Activated T-cell treated with anti-CD3 and anti-CD28 coated beads, Interleukin-2, amount 50 U/mL, for 4 hours (primary cell): ENCODE results near the gene EPC1. TPM values are rescaled to one million over a fixed set of nuclear protein-coding genes. Genes with fewer than 3 reads are reported as not detected.
A peak's percentile ranks its signal among the peaks of the same experiment; 100 is the strongest.
"Not testable (repeated sequence)": the region's sequence is repeated elsewhere in the genome, so short reads cannot be mapped to it uniquely, and the experiment has no call there.

Source experiments
- ATAC-seq, 2 donors: fragments of 200-7000 bp; cut with Tn5 transposase; one replicate each; pipeline ENCODE4 v1.10.0; 2021
- DNase-seq: peaks from one replicate; pipeline ENCODE4 v3.0.0-alpha.2; 2020
- H3K27me3 Mint-ChIP-seq: one replicate; pipeline ENCODE4 v1.8.0; 2021; ENCODE audit warnings: low read depth, mixed read lengths
- H3K36me3 Mint-ChIP-seq: one replicate; pipeline ENCODE4 v1.8.0; 2022; ENCODE audit warnings: mixed read lengths; ENCODE audit not compliant: insufficient read depth
- H3K4me1 Mint-ChIP-seq: one replicate; pipeline ENCODE4 v1.8.0; 2021; ENCODE audit warnings: low read depth, mixed read lengths
- H3K4me3 Mint-ChIP-seq: one replicate; pipeline ENCODE4 v1.8.0; 2021; ENCODE audit warnings: mild to moderate bottlenecking, moderate library complexity, mixed read lengths
- H3K9me3 Mint-ChIP-seq: one replicate; pipeline ENCODE4 v1.8.0; 2021; ENCODE audit warnings: mixed read lengths
- total RNA-seq, 3 donors: library from RNA; stranded (reverse); gene quantifications; one replicate each; pipeline ENCODE4 v1.2.1, GENCODE V29; 2021

EPC1 gene
- total RNA-seq, 3 donors from 2014 or later = 44.9 to 53.5 (median 46.0) TPM

DNA sequence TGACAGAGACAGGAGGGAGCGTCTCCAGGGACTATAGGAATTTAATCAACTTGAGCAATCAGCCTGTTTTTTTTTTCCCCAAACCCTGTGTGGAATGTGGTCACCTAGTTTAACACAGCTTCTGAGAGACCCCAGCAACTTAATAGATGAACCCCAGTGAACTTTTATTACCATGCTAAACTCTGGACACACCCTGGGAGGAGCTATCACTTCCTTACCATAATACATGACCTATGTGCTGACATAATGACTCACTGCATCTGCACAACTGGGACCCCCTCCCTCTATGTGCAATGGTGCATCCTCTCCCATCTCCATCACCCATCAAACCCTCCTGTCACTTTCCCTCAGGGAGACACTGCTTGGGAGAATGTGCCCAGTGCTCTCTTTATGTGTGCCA lies 83.7 kb downstream of the EPC1 start:
- Mint-ChIP-seq H3K36me3 (peaks cover 10% of the 10 kb centered on the region), H3K4me1 (peaks cover 2% of the 10 kb centered on the region), H3K27me3 (no peaks in the 10 kb centered on the region), H3K9me3 (no peaks in the 10 kb centered on the region), H3K4me3 (no peak overlapping the region)
- DNase-seq = no peak
- peak; percentile 18 to 46 for ATAC-seq

DNA sequence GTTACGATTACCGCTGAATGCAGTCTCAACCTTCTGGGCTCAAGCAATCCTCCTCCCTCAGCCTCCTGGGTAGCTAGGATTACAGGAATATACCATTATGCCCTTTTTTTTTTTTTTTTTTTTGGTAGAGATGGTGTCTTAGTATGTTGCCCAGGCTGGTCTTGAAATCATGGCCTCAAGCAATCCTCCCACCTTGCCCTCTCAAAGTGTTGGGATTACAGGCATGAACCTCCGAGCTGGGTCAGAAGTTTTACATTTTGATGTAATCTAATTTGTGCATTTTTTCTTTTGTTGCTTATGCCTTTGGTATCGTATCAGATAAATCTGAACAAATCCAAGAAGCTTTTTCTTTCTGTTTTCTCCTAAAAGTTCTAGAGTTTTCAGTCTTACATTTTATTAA lies 87.4 kb downstream of the EPC1 start:
- Mint-ChIP-seq H3K4me3 (no peak overlapping the region), H3K4me1 (peaks cover 2% of the 10 kb centered on the region), H3K27me3 (no peaks in the 10 kb centered on the region), H3K36me3 (no peaks in the 10 kb centered on the region), H3K9me3 (no peaks in the 10 kb centered on the region)
- DNase-seq = no peak
- no peak for ATAC-seq

DNA sequence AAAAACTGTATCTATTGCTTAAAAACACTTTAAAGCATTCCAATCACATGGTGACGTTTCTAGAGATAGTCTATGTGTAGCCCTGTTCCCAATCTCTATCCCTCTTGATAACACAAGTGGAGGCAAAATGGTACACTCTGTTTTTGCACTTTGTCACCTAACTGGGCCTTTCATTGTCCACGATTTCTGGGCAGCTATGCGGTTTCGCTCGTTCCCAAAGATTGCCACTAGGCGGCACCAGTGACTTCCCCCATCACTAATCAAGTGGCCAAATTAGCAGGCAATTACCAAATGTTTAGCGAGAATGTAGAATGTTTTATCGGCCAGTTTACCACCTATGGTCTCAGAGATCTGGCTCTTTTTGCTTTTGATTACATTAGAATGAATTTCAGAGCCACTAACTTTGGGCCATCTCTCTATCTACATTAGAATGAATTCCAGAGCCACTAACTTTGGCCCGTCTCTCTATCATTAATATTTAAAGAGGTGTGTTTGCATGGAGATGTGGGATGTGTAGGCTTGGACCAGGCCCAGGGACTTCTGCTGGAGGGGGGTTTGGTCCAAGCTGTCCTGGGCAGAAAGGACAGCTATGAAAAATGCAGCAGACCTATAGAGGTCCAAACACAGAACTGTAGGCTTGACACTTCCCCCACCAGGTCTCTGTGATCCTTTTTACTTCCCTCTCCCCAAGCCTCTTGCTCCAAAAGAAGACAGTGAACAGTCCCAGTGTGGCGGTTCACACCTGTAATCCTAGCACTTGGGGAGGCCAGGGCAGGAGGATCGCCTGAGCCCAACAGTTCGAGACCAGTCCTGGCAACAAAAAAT lies 90.1 kb downstream of the EPC1 start:
- no peak overlapping the region for H3K4me3 Mint-ChIP-seq
- no peaks in the 10 kb centered on the region for H3K27me3 Mint-ChIP-seq

DNA sequence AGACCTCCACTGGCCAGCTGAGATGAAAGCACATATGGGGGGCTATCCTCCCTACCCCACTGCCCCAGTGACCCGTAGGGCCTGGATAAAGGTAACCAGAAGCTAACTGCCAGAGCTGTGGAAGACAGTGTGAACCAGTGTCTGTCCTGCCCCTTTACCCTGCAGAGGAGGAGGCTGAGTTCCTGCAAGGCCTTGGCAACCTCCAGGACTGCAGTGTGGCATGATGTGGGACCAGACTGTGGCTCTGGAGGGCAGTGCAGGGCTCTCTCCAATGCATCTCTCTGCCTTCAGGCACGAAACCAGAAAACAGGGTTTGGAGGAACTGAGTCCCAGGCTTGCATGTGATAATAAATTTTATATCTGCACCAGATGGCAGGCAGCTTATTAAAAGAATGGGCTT lies 93.1 kb downstream of the EPC1 start:
- no peaks in the 10 kb centered on the region for H3K9me3 Mint-ChIP-seq
- peaks cover 25% of the 10 kb centered on the region for H3K4me1 Mint-ChIP-seq
- DNase-seq (no peak), ATAC-seq (no peak)
- no peaks in the 10 kb centered on the region for H3K36me3 Mint-ChIP-seq
- no peak overlapping the region for H3K4me3 Mint-ChIP-seq
- H3K27me3 Mint-ChIP-seq = no peaks in the 10 kb centered on the region

More for the DNA sequence above, 90.1 kb downstream of the EPC1 start:
- DNase-seq (peak; percentile 67), ATAC-seq (peak; percentile 74 to 79)
- Mint-ChIP-seq H3K9me3 (no peaks in the 10 kb centered on the region), H3K36me3 (no peaks in the 10 kb centered on the region), H3K4me1 (peaks cover 8% of the 10 kb centered on the region)

DNA sequence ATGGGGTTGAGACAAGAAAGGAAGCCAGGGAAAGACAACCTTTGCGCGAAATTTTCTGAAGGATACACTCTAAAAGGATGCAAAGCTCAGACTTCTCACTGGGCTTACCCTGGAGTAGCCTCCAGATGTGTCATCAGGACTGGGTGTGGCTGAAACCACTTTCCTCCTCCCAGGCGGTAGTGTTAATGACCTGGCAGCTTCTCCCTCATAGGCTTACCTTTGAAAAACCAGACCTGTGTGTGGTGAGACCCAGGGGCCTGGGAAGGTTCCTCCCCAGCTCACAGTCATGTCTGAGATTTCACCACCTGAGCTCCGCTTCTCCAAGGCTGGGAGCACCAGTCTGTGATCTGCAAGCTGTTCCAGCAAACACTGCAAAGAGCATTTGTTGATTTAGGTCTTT lies 93.7 kb downstream of the EPC1 start:
- Mint-ChIP-seq H3K36me3 (no peaks in the 10 kb centered on the region), H3K4me3 (no peak overlapping the region), H3K9me3 (no peaks in the 10 kb centered on the region), H3K27me3 (no peaks in the 10 kb centered on the region), H3K4me1 (peaks cover 25% of the 10 kb centered on the region)
- ATAC-seq = no peak
- DNase-seq = no peak

DNA sequence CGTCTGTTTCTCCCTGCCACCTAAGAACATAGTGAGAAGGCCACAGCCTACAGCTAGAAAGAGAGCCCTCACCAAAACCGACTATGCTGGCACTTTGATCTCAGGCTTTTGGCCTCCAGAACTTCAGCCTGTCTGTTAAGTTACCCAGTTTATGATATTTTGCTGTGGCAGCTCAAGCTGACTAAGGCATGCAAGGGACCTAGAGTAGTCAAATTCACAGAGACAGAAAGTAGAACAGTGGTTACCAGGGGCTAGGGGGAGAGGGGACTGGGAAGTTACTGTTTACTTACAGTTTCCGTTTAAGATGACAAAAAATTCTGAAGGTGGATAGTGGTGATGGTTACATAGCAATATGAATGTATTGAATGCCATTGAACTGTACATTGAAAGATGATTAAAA lies 96.5 kb downstream of the EPC1 start:
- not testable (repeated sequence) for H3K4me3 Mint-ChIP-seq, H3K36me3 Mint-ChIP-seq, DNase-seq, H3K9me3 Mint-ChIP-seq, H3K27me3 Mint-ChIP-seq
- peaks cover 32% of the 10 kb centered on the region for H3K4me1 Mint-ChIP-seq
- peak; percentile 96 for ATAC-seq

DNA sequence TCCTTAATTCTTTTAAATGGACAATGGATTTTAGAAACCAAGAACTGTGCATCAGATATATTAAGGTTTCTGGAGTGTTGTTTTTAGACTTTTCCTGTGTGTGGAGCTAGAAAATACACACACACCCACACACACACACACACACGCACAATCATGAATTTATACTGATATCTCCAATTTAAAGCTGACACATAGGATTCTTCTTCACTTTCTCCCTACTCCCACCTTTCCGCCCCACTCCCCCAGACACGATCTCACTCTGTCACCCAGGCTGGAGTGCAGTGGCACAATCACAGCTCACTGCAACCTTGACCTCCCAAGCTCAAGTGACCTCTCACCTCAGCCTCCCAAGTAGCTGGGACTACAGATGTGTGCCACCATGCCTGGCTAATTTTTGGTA lies 100.3 kb downstream of the EPC1 start:
- Mint-ChIP-seq H3K27me3 (no peaks in the 10 kb centered on the region), H3K36me3 (no peaks in the 10 kb centered on the region), H3K9me3 (no peaks in the 10 kb centered on the region), H3K4me3 (no peak overlapping the region), H3K4me1 (peaks cover 43% of the 10 kb centered on the region)
- DNase-seq (no peak), ATAC-seq (no peak)

DNA sequence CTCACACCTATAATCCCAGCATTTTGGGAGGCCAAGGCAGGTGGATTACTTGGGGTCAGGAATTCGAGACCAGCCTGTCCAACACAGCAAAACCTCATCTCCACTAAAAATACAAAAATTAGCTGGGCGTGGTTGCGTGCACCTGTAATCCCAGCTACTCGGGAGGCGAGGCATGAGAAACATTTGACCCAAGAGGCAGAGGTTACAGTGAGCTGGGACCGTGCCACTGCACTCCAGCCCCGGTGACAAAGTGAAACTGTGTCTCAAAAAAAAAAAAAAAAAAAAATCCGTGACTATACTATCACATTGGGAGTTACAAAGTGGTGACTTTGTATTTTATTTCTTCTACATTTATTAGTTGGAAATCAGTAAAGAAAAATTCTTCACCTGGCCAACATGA lies 101.2 kb downstream of the EPC1 start:
- ATAC-seq = no peak

DNA sequence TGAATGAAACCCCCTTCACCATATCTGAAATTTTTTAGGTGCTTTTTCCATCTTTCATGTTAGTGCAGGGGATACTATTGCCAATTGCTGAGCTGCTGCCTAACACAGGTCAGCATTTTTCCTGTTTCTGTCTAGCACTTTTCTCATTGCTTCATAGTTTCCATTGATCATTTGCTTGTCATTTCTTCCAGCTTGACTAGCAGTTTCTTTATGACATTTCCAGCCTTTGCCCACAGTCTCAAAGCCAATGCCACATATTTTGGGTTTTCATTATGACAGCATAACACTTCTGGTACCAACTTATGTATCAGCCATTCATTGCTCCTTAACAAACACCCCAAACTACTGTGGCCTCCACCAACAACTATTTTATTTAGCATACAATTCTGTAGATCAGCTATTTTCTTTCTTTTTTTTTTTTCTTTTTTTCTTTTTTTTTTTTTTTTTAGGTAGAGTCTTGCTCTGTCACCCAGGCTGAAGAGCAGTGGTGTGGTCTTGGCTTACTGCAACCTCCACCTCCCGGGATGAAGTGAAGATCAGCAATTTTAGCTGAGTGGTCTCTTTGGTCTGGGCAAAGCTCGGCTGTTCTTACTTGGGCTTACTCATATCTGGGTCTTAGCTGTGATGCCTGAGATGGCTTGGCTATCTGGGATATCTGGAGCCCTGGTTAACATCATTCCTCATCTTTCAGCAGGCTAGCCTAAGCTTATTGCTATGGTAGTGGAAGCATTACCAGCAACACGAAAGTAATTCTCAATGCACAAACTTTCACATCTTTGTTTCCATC lies 102.3 kb downstream of the EPC1 start:
- H3K4me3 Mint-ChIP-seq = peak overlapping the region; percentile 16
- ATAC-seq = peak; percentile 98
- H3K36me3 Mint-ChIP-seq = no peaks in the 10 kb centered on the region

More for the DNA sequence above, 101.2 kb downstream of the EPC1 start:
- no peak for DNase-seq
- no peaks in the 10 kb centered on the region for H3K9me3 Mint-ChIP-seq
- no peaks in the 10 kb centered on the region for H3K27me3 Mint-ChIP-seq
- no peak overlapping the region for H3K4me3 Mint-ChIP-seq
- H3K36me3 Mint-ChIP-seq = no peaks in the 10 kb centered on the region
- H3K4me1 Mint-ChIP-seq = peaks cover 36% of the 10 kb centered on the region

DNA sequence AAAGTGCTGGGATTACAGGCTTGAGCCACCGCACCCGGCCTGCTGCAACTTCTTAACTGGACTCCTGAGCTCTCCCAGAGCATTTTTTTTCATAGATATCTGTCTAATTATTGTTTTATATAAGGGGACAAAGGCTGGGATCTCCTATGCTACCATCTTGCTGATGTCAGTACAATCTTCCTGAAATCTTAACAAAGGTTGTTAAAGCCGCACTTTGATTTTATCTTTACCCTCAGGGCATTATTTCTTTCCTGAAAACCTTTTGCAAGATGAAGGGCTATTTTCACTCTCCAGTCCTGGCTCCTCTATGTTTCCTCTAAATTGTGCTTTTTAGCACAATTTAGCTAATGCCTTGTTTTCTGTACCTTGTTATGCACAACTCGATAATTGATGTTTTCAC lies 102.9 kb downstream of the EPC1 start:
- Mint-ChIP-seq H3K4me3 (no peak overlapping the region), H3K36me3 (no peaks in the 10 kb centered on the region), H3K4me1 (peaks cover 25% of the 10 kb centered on the region), H3K27me3 (no peaks in the 10 kb centered on the region), H3K9me3 (no peaks in the 10 kb centered on the region)
- ATAC-seq = no peak
- DNase-seq = no peak

More for the DNA sequence above, 102.3 kb downstream of the EPC1 start:
- H3K4me1 Mint-ChIP-seq = peaks cover 28% of the 10 kb centered on the region
- no peak for DNase-seq
- no peaks in the 10 kb centered on the region for H3K9me3 Mint-ChIP-seq
- H3K27me3 Mint-ChIP-seq = no peaks in the 10 kb centered on the region

DNA sequence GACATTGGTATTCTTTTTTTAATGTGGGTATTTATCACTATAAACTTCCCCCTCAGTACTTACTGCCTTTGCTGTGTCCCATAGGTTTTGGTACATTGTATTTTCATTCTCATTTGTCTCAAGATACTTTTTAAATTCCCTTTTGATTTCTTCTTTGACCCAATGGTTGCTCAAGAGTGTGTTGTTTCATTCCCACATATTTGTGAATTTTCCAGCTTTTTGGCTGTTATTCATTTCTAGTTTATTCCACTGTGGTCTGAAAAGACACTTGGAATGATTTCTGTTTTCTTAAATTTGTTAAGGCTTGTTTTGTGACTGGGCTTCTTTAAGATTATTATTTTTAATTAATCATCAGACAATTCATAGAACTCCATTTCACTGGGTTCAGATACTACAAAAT lies 105.0 kb downstream of the EPC1 start:
- ATAC-seq = no peak
- DNase-seq = no peak
- Mint-ChIP-seq H3K4me1 (peaks cover 25% of the 10 kb centered on the region), H3K9me3 (no peaks in the 10 kb centered on the region), H3K4me3 (no peak overlapping the region), H3K36me3 (no peaks in the 10 kb centered on the region), H3K27me3 (no peaks in the 10 kb centered on the region)

DNA sequence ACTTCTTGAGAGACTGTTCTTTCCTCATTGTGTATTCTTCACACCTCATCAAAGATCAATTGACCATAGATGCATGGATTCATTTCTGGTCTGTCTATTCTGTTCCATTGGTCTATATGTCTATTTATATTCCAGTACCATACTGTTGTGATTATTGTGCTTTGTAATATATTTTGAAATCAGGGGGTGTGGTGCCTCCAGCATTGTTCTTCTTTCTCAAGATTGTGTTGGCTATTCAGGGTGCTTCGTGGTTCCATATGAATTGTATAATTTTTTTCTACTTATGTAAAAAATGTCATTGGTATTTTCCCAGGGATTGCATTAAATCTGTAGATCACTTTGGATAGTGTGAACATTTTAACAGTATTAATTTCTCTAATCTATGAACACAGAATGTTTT lies 106.5 kb downstream of the EPC1 start:
- no peaks in the 10 kb centered on the region for H3K9me3 Mint-ChIP-seq
- no peaks in the 10 kb centered on the region for H3K27me3 Mint-ChIP-seq
- DNase-seq (no peak), ATAC-seq (no peak)
- no peaks in the 10 kb centered on the region for H3K36me3 Mint-ChIP-seq
- H3K4me1 Mint-ChIP-seq = peaks cover 18% of the 10 kb centered on the region
- no peak overlapping the region for H3K4me3 Mint-ChIP-seq

DNA sequence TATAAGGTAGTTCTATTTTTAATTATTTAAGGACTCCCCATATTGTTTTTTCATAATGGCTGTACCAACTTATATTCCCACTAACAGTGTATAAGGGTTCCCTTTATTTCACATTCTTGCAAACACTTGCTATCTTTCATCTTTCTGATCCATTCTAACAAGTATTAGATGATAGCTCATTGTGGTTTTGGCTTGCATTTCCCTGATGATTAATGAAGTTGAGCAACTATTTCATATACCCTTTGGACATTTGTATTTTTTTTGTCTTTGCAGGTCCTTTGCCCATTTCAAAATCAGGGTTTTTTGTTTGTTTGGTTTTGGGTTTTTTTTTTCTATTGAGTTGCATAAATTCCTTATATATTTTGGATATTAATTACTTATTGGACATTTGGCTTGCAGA lies 107.2 kb downstream of the EPC1 start:
- Mint-ChIP-seq H3K27me3 (no peaks in the 10 kb centered on the region), H3K4me1 (peaks cover 14% of the 10 kb centered on the region), H3K36me3 (no peaks in the 10 kb centered on the region), H3K9me3 (no peaks in the 10 kb centered on the region), H3K4me3 (no peak overlapping the region)
- DNase-seq (no peak), ATAC-seq (no peak)

DNA sequence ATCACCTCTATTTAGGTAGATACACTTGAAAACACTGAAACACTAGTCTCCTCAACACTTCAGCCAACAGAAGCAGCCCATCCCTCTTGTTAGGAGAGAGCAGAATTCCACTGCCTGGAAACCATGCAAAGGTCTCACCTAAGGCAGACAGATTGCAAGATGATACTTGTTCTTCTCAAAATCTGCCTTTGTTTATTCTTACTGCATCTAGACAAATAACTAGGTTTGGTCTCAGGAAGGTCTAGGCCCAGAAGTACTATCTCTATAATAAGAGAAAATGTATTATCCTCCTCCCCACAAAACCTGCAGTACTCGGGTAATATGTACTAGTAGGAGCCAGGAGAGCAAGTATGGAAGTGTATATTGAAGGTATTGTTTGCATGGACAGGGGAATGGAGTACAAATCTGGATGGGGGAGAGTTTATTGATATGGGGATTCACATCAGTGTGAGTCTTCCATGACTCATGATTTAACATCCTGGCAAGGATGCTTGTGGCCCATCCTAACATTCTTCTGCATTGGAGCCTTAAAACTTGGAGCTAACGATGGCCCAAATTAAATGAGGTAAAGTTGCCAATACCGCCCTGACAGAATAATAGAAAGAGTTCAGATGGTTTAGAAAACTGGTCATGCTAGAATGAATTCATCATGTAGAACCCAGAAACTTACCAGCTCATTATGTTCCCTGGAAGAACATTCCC lies 109.2 kb downstream of the EPC1 start:
- no peaks in the 10 kb centered on the region for H3K36me3 Mint-ChIP-seq
- ATAC-seq = no peak
- no peak overlapping the region for H3K4me3 Mint-ChIP-seq
- no peaks in the 10 kb centered on the region for H3K9me3 Mint-ChIP-seq
- no peaks in the 10 kb centered on the region for H3K27me3 Mint-ChIP-seq
- H3K4me1 Mint-ChIP-seq = no peaks in the 10 kb centered on the region
- no peak for DNase-seq
